SU-DHL-6 (cell line): ENCODE results near the gene BRICD5.

Source experiments
- H2AFZ ChIP-seq: fragments of 200-600 bp; sonication (generic); 2 replicates; pipeline ENCODE4 v1.6.1; 2014; ENCODE audit warnings: low read depth, mild to moderate bottlenecking, moderate library complexity, mixed read lengths, antibody characterized with exemption, low read length; ENCODE audit not compliant: severe bottlenecking
- H3F3A ChIP-seq: fragments of 200-600 bp; shearing (Covaris generic); 2 replicates; pipeline ENCODE4 v1.6.0; 2016; ENCODE audit warnings: antibody characterized with exemption, mild to moderate bottlenecking; ENCODE audit not compliant: insufficient read depth
- H3K27ac ChIP-seq: fragments of 200-600 bp; sonication (generic); 2 replicates; pipeline ENCODE4 v1.5.1; 2016; ENCODE audit warnings: low read depth, mild to moderate bottlenecking, low read length, moderate library complexity, mixed read lengths
- H3K27me3 ChIP-seq: fragments of 200-600 bp; sonication (generic), shearing (Covaris generic); 2 replicates; pipeline ENCODE4 v1.6.0; 2014; ENCODE audit warnings: mild to moderate bottlenecking, low read length
- H3K36me3 ChIP-seq: fragments of 200-600 bp; sonication (generic); 2 replicates; pipeline ENCODE4 v1.6.1; 2014; ENCODE audit warnings: mild to moderate bottlenecking, low read length, mixed read lengths
- H3K4me2 ChIP-seq: fragments of 300-600, 200-600 bp; shearing (Covaris generic), sonication (generic); 2 replicates; pipeline ENCODE4 v1.6.0; 2014; ENCODE audit warnings: low read length, low read depth, mild to moderate bottlenecking; ENCODE audit not compliant: poor library complexity, severe bottlenecking
- H3K4me3 ChIP-seq: fragments of 200-600 bp; sonication (generic); 2 replicates; pipeline ENCODE4 v1.5.1; 2014; ENCODE audit warnings: antibody characterized with exemption, low read length, mild to moderate bottlenecking, mixed read lengths; ENCODE audit not compliant: insufficient read depth, poor library complexity, severe bottlenecking
- H3K79me2 ChIP-seq: fragments of 200-600 bp; sonication (generic); 2 replicates; pipeline ENCODE4 v1.6.1; 2014; ENCODE audit warnings: mild to moderate bottlenecking, low read length, moderate library complexity; ENCODE audit not compliant: insufficient read depth
- H3K9ac ChIP-seq: fragments of 200-600 bp; sonication (generic); 2 replicates; pipeline ENCODE4 v1.7.0; 2014; ENCODE audit warnings: mild to moderate bottlenecking, low read length
- H3K9me2 ChIP-seq: fragments of 200-600 bp; sonication (generic); replicated peaks from 2 replicates; pipeline ENCODE4 v1.6.1; 2014; ENCODE audit warnings: low read length; ENCODE audit not compliant: insufficient read depth
- H3K9me3 ChIP-seq: fragments of 200-600 bp; sonication (generic); 2 replicates; pipeline ENCODE4 v1.6.1; 2014; ENCODE audit warnings: low read length, mixed read lengths; ENCODE audit not compliant: insufficient read depth
- H4K20me1 ChIP-seq: fragments of 200-600 bp; sonication (generic); 2 replicates; pipeline ENCODE4 v1.6.1; 2014; ENCODE audit warnings: low read depth, mild to moderate bottlenecking, antibody characterized with exemption, low read length, moderate library complexity, mixed read lengths
- CTCF ChIP-seq: fragments of 200-600 bp; sonication (generic); IDR thresholded peaks from one replicate; pipeline ENCODE4 v1.5.1; 2017; ENCODE audit warnings: antibody characterized with exemption, mild to moderate bottlenecking, low read length, moderate library complexity; ENCODE audit not compliant: insufficient read depth, poor library complexity, severe bottlenecking
- EZH2phosphoT487 ChIP-seq: fragments of 200-600 bp; sonication (generic), shearing (Covaris generic); conservative IDR thresholded peaks from 2 replicates; pipeline ENCODE4 v1.6.1; 2018; ENCODE audit warnings: mild to moderate bottlenecking, antibody characterized with exemption, low read length, moderate library complexity, mixed read lengths

BRICD5 gene

GRCh38 chr16:2244926-2245795, 34.5 kb upstream of the BRICD5 start:
- Histone ChIP-seq H3K4me2 (no peak overlapping the region), H3K9ac (no peak overlapping the region), H4K20me1 (no peaks in the 10 kb centered on the region), H3K4me3 (no peak overlapping the region), H3K27me3 (no peaks in the 10 kb centered on the region), H3F3A (no peaks in the 10 kb centered on the region; the same call in 1 of the 2 replicates), H3K9me2 (no peaks in the 10 kb centered on the region), H3K36me3 (no peaks in the 10 kb centered on the region), H3K9me3 (no peaks in the 10 kb centered on the region), H2AFZ (no peak overlapping the region), H3K27ac (no peak overlapping the region), H3K79me2 (peaks cover 10% of the 10 kb centered on the region; the same call in 1 of the 2 replicates)
- no peak for TF ChIP-seq CTCF
- TF ChIP-seq EZH2phosphoT487, result no peak

GRCh38 chr16:2244301-2244700, 33.6 kb upstream of the BRICD5 start:
- Histone ChIP-seq H3K4me3 (no peak overlapping the region), H3K4me2 (no peak overlapping the region), H3K79me2 (peaks cover 2% of the 10 kb centered on the region; the same call in 1 of the 2 replicates), H4K20me1 (no peaks in the 10 kb centered on the region), H3K27me3 (no peaks in the 10 kb centered on the region), H3K27ac (no peak overlapping the region), H2AFZ (no peak overlapping the region), H3K9me3 (no peaks in the 10 kb centered on the region), H3K9ac (no peak overlapping the region), H3K36me3 (no peaks in the 10 kb centered on the region), H3K9me2 (no peaks in the 10 kb centered on the region), H3F3A (peaks cover 2% of the 10 kb centered on the region; the same call in 1 of the 2 replicates)
- TF ChIP-seq CTCF (no peak), EZH2phosphoT487 (no peak)

- TF ChIP-seq CTCF, result no peak
- TF ChIP-seq EZH2phosphoT487, result no peak
- no peak overlapping the region for H3K4me2 ChIP-seq
- no peaks in the 10 kb centered on the region for H3K27me3 ChIP-seq
- H3F3A ChIP-seq, result peaks cover 4% of the 10 kb centered on the region; the same call in 1 of the 2 replicates
- no peaks in the 10 kb centered on the region for H3K36me3 ChIP-seq
- H3K4me3 ChIP-seq, result no peak overlapping the region
- no peaks in the 10 kb centered on the region for H3K79me2 ChIP-seq
- H3K9me3 ChIP-seq, result no peaks in the 10 kb centered on the region
- H2AFZ ChIP-seq, result no peak overlapping the region
- no peaks in the 10 kb centered on the region for H4K20me1 ChIP-seq
- no peak overlapping the region for H3K27ac ChIP-seq
- H3K9ac ChIP-seq, result no peak overlapping the region
- no peaks in the 10 kb centered on the region for H3K9me2 ChIP-seq
Observed at GRCh38 chr16:2243781-2244180, 33.1 kb upstream of the BRICD5 start.
